GM19452 (cell line): ENCODE measurements around the gene CCDC28B.

Source experiments
- ATAC-seq: cut with Tn5 transposase; IDR thresholded peaks from one replicate; pipeline ENCODE4 v1.9.1; 2021; ENCODE audit not compliant: unreplicated experiment

Gene CCDC28B

GRCh38 chr1:32249831-32250525 is 49.6 kb downstream of the CCDC28B start:
- ATAC-seq, result peak; percentile 47

GRCh38 chr1:32250893-32251716 is 50.7 kb downstream of the CCDC28B start, which contains the start of gene LCK:
TSS of gene LCK (plus strand) at chr1:32251265. CDS start at chr1:32274330, 23,065 bp downstream.
- no peak for ATAC-seq
